Measurements from ENCODE around the gene EPB41L2. TPM values are rescaled to one million over a fixed set of nuclear protein-coding genes. Genes with fewer than 3 reads are reported as not detected.
A peak's percentile ranks its signal among the peaks of the same experiment; 100 is the strongest.
"Not testable (repeated sequence)": the region's sequence is repeated elsewhere in the genome, so short reads cannot be mapped to it uniquely, and the experiment has no call there.

Gene EPB41L2
- total and polyA plus RNA-seq, 8 donors = 13.0 to 63.0 (median 17.4) TPM

DNA sequence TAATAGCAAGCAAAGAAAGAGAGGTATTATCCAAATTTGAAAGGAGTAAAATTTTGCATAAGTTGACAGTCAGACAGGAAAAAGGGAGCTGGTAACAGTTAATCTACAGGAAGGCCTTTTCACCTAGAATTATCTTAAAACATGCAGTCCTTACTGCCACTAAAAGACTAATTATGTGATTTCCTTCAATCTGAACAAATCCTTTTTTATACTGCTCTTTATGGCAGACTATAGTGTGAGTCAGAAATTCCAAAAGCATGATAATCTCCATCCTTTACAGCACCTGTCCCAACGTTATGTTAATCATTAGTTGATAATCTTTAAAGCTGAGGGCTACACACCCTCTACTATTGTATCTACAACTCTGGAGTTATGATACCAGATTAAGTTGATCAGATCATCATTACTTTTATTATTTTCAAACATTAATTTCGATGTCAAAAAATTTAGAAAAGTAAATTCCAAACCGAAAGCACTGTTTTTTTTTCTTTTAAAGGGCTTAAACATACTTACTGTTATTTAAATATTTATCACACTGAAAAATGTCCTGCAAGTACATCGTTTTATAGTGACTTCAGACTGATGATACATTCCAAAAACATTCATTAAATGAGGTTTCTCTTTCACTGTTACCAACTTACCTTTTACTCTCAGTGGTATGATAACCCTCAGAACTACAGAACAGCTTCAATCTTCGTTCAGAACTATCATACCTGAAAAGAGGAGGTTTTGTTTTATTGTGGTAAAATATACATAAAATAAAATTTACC, 39.1 kb upstream of the EPB41L2 start:
- WGBS, 2 donors = 36 to 41% methylated on average over 5 of the region's 5 CpGs
- H3K9me3 ChIP-seq = no peaks in the 10 kb centered on the region
- H3K36me3 ChIP-seq = no peaks in the 10 kb centered on the region
- no peaks in the 10 kb centered on the region for H3K27me3 ChIP-seq
- intact Hi-C loops (cut with DNase I) = no loop called here
- DNase-seq (no peak), ATAC-seq (peak in 1 of 4 donors; percentile 42), FAIRE-seq (no peak)
- H3K4me3 ChIP-seq = no peak overlapping the region
- TF ChIP-seq, protein P1, sequence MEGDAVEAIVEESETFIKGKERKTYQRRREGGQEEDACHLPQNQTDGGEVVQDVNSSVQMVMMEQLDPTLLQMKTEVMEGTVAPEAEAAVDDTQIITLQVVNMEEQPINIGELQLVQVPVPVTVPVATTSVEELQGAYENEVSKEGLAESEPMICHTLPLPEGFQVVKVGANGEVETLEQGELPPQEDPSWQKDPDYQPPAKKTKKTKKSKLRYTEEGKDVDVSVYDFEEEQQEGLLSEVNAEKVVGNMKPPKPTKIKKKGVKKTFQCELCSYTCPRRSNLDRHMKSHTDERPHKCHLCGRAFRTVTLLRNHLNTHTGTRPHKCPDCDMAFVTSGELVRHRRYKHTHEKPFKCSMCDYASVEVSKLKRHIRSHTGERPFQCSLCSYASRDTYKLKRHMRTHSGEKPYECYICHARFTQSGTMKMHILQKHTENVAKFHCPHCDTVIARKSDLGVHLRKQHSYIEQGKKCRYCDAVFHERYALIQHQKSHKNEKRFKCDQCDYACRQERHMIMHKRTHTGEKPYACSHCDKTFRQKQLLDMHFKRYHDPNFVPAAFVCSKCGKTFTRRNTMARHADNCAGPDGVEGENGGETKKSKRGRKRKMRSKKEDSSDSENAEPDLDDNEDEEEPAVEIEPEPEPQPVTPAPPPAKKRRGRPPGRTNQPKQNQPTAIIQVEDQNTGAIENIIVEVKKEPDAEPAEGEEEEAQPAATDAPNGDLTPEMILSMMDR (IDR thresholded peaks at IDR 0.05) = no peak
- no peak overlapping the region for H3K27ac ChIP-seq
- H3K4me1 ChIP-seq = no peaks in the 10 kb centered on the region

DNA sequence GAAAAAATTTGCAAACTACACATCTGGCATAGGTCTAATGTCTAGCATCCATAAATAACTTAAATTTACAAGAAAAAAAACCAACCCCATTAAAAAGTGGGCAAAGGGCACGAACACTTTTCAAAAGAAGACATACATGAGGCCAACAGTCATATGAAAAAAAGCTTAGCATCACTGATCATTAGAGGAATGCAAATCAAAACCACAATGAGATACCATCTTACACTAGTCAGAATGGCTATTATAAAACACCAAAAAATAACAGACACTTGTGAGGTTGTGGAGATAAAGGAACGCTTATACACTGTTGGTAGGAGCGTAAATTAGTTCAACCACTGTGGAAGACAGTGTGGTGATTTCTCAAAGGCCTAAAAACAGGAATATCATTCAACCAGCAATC, 33.7 kb upstream of the EPB41L2 start:
- Histone ChIP-seq H3K36me3 (no peaks in the 10 kb centered on the region), H3K27ac (no peak overlapping the region), H3K27me3 (no peaks in the 10 kb centered on the region), H3K4me1 (no peaks in the 10 kb centered on the region), H3K4me3 (no peak overlapping the region), H3K9me3 (no peaks in the 10 kb centered on the region)
- WGBS, 2 donors = 68 to 76% methylated on average over 3 of the region's 3 CpGs
- TF ChIP-seq, protein P1 (IDR thresholded peaks at IDR 0.05) = no peak
- DNase-seq = no peak
- intact Hi-C loops (cut with DNase I) = no loop called here
- no peak for ATAC-seq
- no peak for FAIRE-seq

DNA sequence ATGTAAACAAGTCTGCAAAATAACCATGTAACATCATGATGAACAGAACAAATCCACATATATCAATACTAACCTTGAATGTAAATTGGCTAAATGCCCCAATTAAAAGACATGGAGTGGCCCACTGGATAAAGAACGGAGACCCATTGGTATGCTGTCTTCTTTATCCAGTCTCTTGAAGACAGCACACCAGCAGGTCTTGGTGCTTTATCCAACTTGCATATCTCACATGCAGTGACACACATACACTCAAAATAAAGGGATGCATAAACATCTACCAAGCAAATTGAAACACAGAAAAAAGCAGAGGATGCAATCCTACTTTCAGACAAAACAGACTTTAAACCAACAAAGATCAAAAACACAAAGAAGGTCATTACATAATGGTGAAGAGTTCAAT, 30.3 kb upstream of the EPB41L2 start:
- 82 to 96% methylated on average over 1 of the region's 1 CpG for WGBS, 2 donors
- no peaks in the 10 kb centered on the region for H3K4me1 ChIP-seq
- no peak overlapping the region for H3K27ac ChIP-seq
- H3K36me3 ChIP-seq = no peaks in the 10 kb centered on the region
- FAIRE-seq (no peak), ATAC-seq (no peak), DNase-seq (no peak)
- H3K9me3 ChIP-seq = no peaks in the 10 kb centered on the region
- intact Hi-C loops (cut with DNase I) = no loop called here
- no peak overlapping the region for H3K4me3 ChIP-seq
- TF ChIP-seq, protein P1 (IDR thresholded peaks at IDR 0.05) = no peak
- H3K27me3 ChIP-seq = no peaks in the 10 kb centered on the region

DNA sequence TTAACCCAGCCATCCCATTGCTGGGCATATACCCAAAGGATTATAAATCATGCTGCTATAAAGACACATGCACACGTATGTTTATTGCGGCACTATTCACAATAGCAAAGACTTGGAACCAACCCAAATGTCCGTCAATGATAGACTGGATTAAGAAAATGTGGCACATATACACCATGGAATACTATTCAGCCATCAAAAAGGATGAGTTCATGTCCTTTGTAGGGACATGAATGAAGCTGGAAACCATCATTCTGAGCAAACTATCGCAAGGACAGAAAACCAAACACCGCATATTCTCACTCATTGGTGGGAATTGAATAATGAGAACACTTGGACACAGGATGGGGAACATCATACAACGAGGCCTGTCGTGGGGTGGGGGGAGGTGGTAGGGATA, 28.9 kb upstream of the EPB41L2 start:
- H3K27me3 ChIP-seq; H3K4me1 ChIP-seq; ATAC-seq; FAIRE-seq; DNase-seq; H3K36me3 ChIP-seq; H3K9me3 ChIP-seq; H3K27ac ChIP-seq; intact Hi-C loops (cut with DNase I); H3K4me3 ChIP-seq: not testable (repeated sequence)
- 88 to 92% methylated on average over 5 to 7 of the region's 7 CpGs for WGBS, 2 donors

DNA sequence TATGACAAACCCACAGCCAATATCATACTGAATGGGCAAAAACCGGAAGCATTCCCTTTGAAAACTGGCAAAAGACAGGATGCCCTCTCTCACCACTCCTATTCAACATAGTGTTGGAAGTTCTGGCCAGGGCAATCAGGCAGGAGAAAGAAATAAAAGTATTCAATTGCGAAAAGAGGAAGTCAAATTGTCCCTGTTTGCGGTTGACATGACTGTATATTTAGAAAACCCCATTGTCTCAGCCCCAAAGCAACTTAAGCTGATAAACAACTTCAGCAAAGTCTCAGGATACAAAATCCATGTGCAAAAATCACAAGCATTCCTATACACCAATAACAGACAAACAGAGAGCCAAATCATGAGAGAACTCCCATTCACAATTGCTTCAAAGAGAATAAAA, 27.3 kb upstream of the EPB41L2 start:
- ATAC-seq; FAIRE-seq; H3K27me3 ChIP-seq; H3K27ac ChIP-seq; H3K4me3 ChIP-seq; H3K36me3 ChIP-seq; H3K9me3 ChIP-seq; H3K4me1 ChIP-seq; intact Hi-C loops (cut with DNase I); DNase-seq: not testable (repeated sequence)
- 73 to 89% methylated on average over 3 of the region's 3 CpGs for WGBS, 2 donors

DNA sequence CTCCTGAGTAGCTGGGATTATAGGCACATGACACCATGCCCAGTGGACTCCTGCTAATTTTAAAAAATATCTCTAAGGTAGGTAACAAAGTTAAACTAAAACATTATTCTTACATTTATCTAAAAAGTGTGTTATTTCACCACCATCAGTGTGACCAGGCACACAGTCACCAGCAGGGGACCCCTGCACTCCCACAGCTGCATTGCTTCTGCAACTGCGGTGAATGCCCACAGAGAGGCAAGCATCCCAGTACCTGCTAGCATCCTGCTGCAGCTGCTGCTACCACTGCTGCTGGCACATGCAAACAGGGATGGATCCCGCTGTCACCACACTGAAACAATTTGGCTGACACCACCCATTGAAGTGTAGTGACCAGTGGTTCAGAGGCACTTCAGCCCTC, 21.9 kb upstream of the EPB41L2 start:
- TF ChIP-seq, protein P1 (IDR thresholded peaks at IDR 0.05) = no peak
- Histone ChIP-seq H3K4me3 (no peak overlapping the region), H3K4me1 (no peaks in the 10 kb centered on the region), H3K27me3 (no peaks in the 10 kb centered on the region), H3K27ac (no peak overlapping the region), H3K9me3 (no peaks in the 10 kb centered on the region), H3K36me3 (no peaks in the 10 kb centered on the region)
- 91 to 98% methylated on average over 2 of the region's 2 CpGs for WGBS, 2 donors
- FAIRE-seq = no peak
- intact Hi-C loops (cut with DNase I) = no loop called here
- ATAC-seq = no peak
- no peak for DNase-seq

Measured in pancreas (tissue), 10 donors.